H9 (cell line): ENCODE measurements around the gene POU6F2. TPM values are rescaled to one million over a fixed set of nuclear protein-coding genes. Genes with fewer than 3 reads are reported as not detected.

Experiments
- DNase-seq: peaks from one replicate; pipeline ENCODE4 v3.0.0-alpha.2; 2017
- H2AFZ ChIP-seq: one replicate; pipeline ENCODE4 v1.6.1; 2013; ENCODE audit warnings: mild to moderate bottlenecking, low read length, control low read depth, moderate library complexity
- H2AK5ac ChIP-seq: 2 replicates; pipeline ENCODE4 v1.6.1; 2013; ENCODE audit warnings: low read length, control low read depth, mixed read lengths; ENCODE audit not compliant: insufficient read length
- H2BK120ac ChIP-seq: one replicate; pipeline ENCODE4 v1.6.1; 2013; ENCODE audit warnings: low read depth, mild to moderate bottlenecking, low read length, control low read depth, inconsistent platforms; ENCODE audit not compliant: poor library complexity, severe bottlenecking
- H2BK12ac ChIP-seq: 2 replicates; pipeline ENCODE4 v1.6.1; 2013; ENCODE audit warnings: low read length, control low read depth, mixed read lengths, low read depth; ENCODE audit not compliant: insufficient read length
- H2BK15ac ChIP-seq: 2 replicates; pipeline ENCODE4 v1.6.1; 2013; ENCODE audit warnings: low read depth, low read length, control low read depth
- H2BK20ac ChIP-seq: one replicate; pipeline ENCODE4 v1.6.1; 2013; ENCODE audit warnings: low read depth, mild to moderate bottlenecking, low read length, control low read depth, inconsistent platforms; ENCODE audit not compliant: poor library complexity, severe bottlenecking
- H2BK5ac ChIP-seq: 2 replicates; pipeline ENCODE4 v1.6.1; 2013; ENCODE audit warnings: low read length, control low read depth, mixed read lengths; ENCODE audit not compliant: insufficient read length
- H3K14ac ChIP-seq: 2 replicates; pipeline ENCODE4 v1.6.1; 2013; ENCODE audit warnings: low read length, control low read depth; ENCODE audit not compliant: insufficient read depth
- H3K18ac ChIP-seq: 2 replicates; pipeline ENCODE4 v1.6.1; 2013; ENCODE audit warnings: low read depth, mild to moderate bottlenecking, mixed read lengths, low read length, control low read depth; ENCODE audit not compliant: insufficient read length
- H3K23ac ChIP-seq: 2 replicates; pipeline ENCODE4 v1.6.1; 2013; ENCODE audit warnings: low read length, control low read depth, mixed read lengths, low read depth; ENCODE audit not compliant: insufficient read length
- H3K23me2 ChIP-seq: 2 replicates; pipeline ENCODE4 v1.6.1; 2013; ENCODE audit warnings: low read depth, mild to moderate bottlenecking, mixed read lengths, low read length, control low read depth; ENCODE audit not compliant: insufficient read length, poor library complexity, severe bottlenecking
- H3K27ac ChIP-seq: 2 replicates; pipeline ENCODE4 v1.5.1; 2013; ENCODE audit warnings: low read length, control low read depth, mixed read lengths, low read depth; ENCODE audit not compliant: insufficient read length
- H3K27me3 ChIP-seq: 2 replicates; pipeline ENCODE4 v1.6.1; 2013; ENCODE audit warnings: low read length, control low read depth, inconsistent platforms; ENCODE audit not compliant: insufficient read depth
- H3K4ac ChIP-seq: 2 replicates; pipeline ENCODE4 v1.6.1; 2013; ENCODE audit warnings: low read depth, mild to moderate bottlenecking, control low read depth, inconsistent platforms, low read length, moderate library complexity
- H3K4me1 ChIP-seq: 2 replicates; pipeline ENCODE4 v1.6.1; 2013; ENCODE audit warnings: low read length, control low read depth, inconsistent platforms; ENCODE audit not compliant: insufficient read depth
- H3K4me2 ChIP-seq: 2 replicates; pipeline ENCODE4 v1.6.1; 2013; ENCODE audit warnings: low read length, control low read depth, mixed read lengths; ENCODE audit not compliant: insufficient read length, insufficient read depth
- H3K56ac ChIP-seq: 2 replicates; pipeline ENCODE4 v1.6.1; 2013; ENCODE audit warnings: low read depth, mild to moderate bottlenecking, mixed read lengths, low read length, control low read depth; ENCODE audit not compliant: insufficient read length
- H3K79me1 ChIP-seq: 2 replicates; pipeline ENCODE4 v1.6.1; 2013; ENCODE audit warnings: low read depth, mild to moderate bottlenecking, moderate library complexity, low read length, control low read depth, inconsistent platforms; ENCODE audit not compliant: insufficient read depth, poor library complexity, severe bottlenecking
- H3K79me2 ChIP-seq: 2 replicates; pipeline ENCODE4 v1.6.1; 2013; ENCODE audit warnings: low read length, control low read depth, inconsistent platforms; ENCODE audit not compliant: insufficient read depth
- H3K9ac ChIP-seq: 2 replicates; pipeline ENCODE4 v1.6.1; 2013; ENCODE audit warnings: low read length, control low read depth, mixed read lengths; ENCODE audit not compliant: insufficient read length; ENCODE audit errors: extremely low read depth
- H3K9me3 ChIP-seq: one replicate; pipeline ENCODE4 v1.6.1; 2013; ENCODE audit warnings: low read depth, low read length, inconsistent platforms; ENCODE audit not compliant: control insufficient read depth
- H3T11ph ChIP-seq: one replicate; pipeline ENCODE4 v1.6.1; 2013; ENCODE audit warnings: mild to moderate bottlenecking, low read length, control low read depth, inconsistent platforms
- H4K20me1 ChIP-seq: one replicate; pipeline ENCODE4 v1.6.1; 2013; ENCODE audit not compliant: control insufficient read depth, insufficient read length, insufficient read depth
- H4K5ac ChIP-seq: 2 replicates; pipeline ENCODE4 v1.6.1; 2013; ENCODE audit warnings: low read depth, mild to moderate bottlenecking, mixed read lengths, low read length, control low read depth; ENCODE audit not compliant: insufficient read length
- H4K8ac ChIP-seq: replicated peaks from 2 replicates; pipeline ENCODE4 v1.6.1; 2013; ENCODE audit warnings: low read length, control low read depth, mixed read lengths, low read depth; ENCODE audit not compliant: insufficient read length
- H4K91ac ChIP-seq: 2 replicates; pipeline ENCODE4 v1.6.1; 2013; ENCODE audit warnings: low read depth, mild to moderate bottlenecking, moderate library complexity, mixed read lengths, low read length, control low read depth; ENCODE audit not compliant: insufficient read length
- H3K27ac Mint-ChIP-seq, 3 experiments: 2 replicates in 2 of 3; 3 replicates in 1 of 3; pipeline ENCODE4 v1.8.0; 2020 to 2021; ENCODE audit warnings: mixed read lengths in 3 of 3, mild to moderate bottlenecking in 1 of 3, moderate library complexity in 1 of 3
- H3K27me3 Mint-ChIP-seq: 2 replicates; pipeline ENCODE4 v1.8.0; 2021; ENCODE audit warnings: low read depth, mild to moderate bottlenecking, moderate library complexity, mixed read lengths
- H3K36me3 Mint-ChIP-seq, 3 experiments: 2 replicates in 2 of 3; 3 replicates in 1 of 3; pipeline ENCODE4 v1.8.0; 2020 to 2021; ENCODE audit warnings: low read depth in 3 of 3, mixed read lengths in 3 of 3; ENCODE audit not compliant: insufficient read depth in 1 of 3
- H3K4me1 Mint-ChIP-seq, 2 experiments: 2 replicates each; pipeline ENCODE4 v1.8.0; 2020; ENCODE audit warnings: mixed read lengths in 2 of 2
- H3K4me3 Mint-ChIP-seq, 2 experiments: 2 replicates in 1 of 2; 3 replicates in 1 of 2; pipeline ENCODE4 v1.8.0; 2020 to 2021; ENCODE audit warnings: mild to moderate bottlenecking in 2 of 2, mixed read lengths in 2 of 2, moderate library complexity in 1 of 2
- H3K9me3 Mint-ChIP-seq, 2 experiments: 2 replicates in 1 of 2; 3 replicates in 1 of 2; pipeline ENCODE4 v1.8.0; 2020; ENCODE audit warnings: mild to moderate bottlenecking in 2 of 2, mixed read lengths in 2 of 2, moderate library complexity in 1 of 2
- CTCF ChIP-seq: fragments of 200-600 bp; sonication (generic); conservative IDR thresholded peaks from 3 replicates; pipeline ENCODE4 v1.8.0; 2021; ENCODE audit warnings: antibody characterized with exemption, mild to moderate bottlenecking
- WGBS: extraction: QIAGEN DNeasy Blood & Tissue Kit; methylation state at CpG from one replicate; pipeline ENCODE4 v1.1.7; 2013; ENCODE audit warnings: missing lambda C conversion rate, low lambda C conversion rate, mixed read lengths; ENCODE audit not compliant: insufficient read length; ENCODE audit errors: extremely low coverage; 5-methylcytosine and 5-hydroxymethylcytosine counted together
- total RNA-seq: library from RNA; stranded (reverse); gene quantifications from 2 replicates; pipeline ENCODE4 v1.2.1, GENCODE V29; 2021

POU6F2 gene
- total RNA-seq, 1 experiment from 2014 or later = 1.9 TPM

DNA sequence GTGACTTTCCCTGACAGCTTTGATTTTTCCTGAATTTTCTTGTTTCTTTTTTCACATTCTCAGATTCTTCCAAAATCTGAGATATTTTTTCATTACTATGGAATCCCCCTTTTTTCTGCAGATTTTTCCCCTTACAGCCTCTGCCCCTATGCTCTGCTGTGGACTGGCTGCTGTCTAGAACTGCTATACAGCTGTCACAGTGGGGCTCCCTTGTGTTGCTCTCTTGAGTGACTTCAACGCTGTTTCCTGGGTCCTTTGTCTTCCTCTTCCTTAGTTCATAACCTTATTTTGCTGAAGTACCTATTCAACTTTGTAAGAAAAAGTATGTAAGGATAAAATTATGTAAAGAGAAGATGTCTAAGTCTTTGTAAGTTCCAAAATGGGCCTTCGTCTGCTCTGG is 354.4 kb downstream of the POU6F2 start:
- no peak for DNase-seq
- H2BK12ac ChIP-seq = no peak overlapping the region
- H3K4me2 ChIP-seq = no peak overlapping the region
- peaks cover 5% of the 10 kb centered on the region; the same call in 1 of the 2 replicates for H3K4me1 ChIP-seq
- no peak overlapping the region for H2AFZ ChIP-seq
- no peaks in the 10 kb centered on the region for H3K79me1 ChIP-seq
- H2BK120ac ChIP-seq = no peak overlapping the region
- no peak overlapping the region for H2AK5ac ChIP-seq
- H3K27me3 Mint-ChIP-seq = peaks cover 3% of the 10 kb centered on the region; the same call in 1 of the 2 replicates
- no peak overlapping the region for H4K5ac ChIP-seq
- no peak overlapping the region for H3K56ac ChIP-seq
- no peak overlapping the region for H3K14ac ChIP-seq
- H3K4ac ChIP-seq = no peak overlapping the region
- H4K20me1 ChIP-seq = no peaks in the 10 kb centered on the region
- H2BK5ac ChIP-seq = no peak overlapping the region
- no peaks in the 10 kb centered on the region; a peak in 1 of 7 replicates for H3K36me3 Mint-ChIP-seq
- H2BK20ac ChIP-seq = no peak overlapping the region
- H3K23me2 ChIP-seq = no peaks in the 10 kb centered on the region
- WGBS = no CpG with 5 or more reads among the region's 2 CpGs
- no peaks in the 10 kb centered on the region for H3K27me3 ChIP-seq
- no peaks in the 10 kb centered on the region for H3K9me3 Mint-ChIP-seq
- no peak overlapping the region for H3K23ac ChIP-seq
- no peak overlapping the region for H3K9ac ChIP-seq
- H3K27ac Mint-ChIP-seq = no peak overlapping the region
- H3K4me3 Mint-ChIP-seq = no peak overlapping the region
- H3K18ac ChIP-seq = no peak overlapping the region
- H4K91ac ChIP-seq = no peak overlapping the region
- no peaks in the 10 kb centered on the region for H3K9me3 ChIP-seq
- peaks cover 30 to 38% of the 10 kb centered on the region in 2 experiments for H3K4me1 Mint-ChIP-seq
- H2BK15ac ChIP-seq = no peak overlapping the region
- H3K79me2 ChIP-seq = no peaks in the 10 kb centered on the region
- no peak for TF ChIP-seq CTCF
- no peak overlapping the region for H4K8ac ChIP-seq
- H3T11ph ChIP-seq = no peak overlapping the region
- no peak overlapping the region for H3K27ac ChIP-seq
